HepG2 (cell line): Measurements from ENCODE around the gene GFRAL. TPM values are rescaled to one million over a fixed set of nuclear protein-coding genes. Genes with fewer than 3 reads are reported as not detected.

Source experiments
- polyA plus RNA-seq, 8 experiments: library from polyadenylated mRNA; depleted of rRNA in 3 of 8; stranded (reverse) in 7 of 8; unstranded in 1 of 8; fragments of >200 nt; fragmentation: Illumina TruSeq in 4 of 8; extraction: Trizol in 4 of 8; gene quantifications; 2 replicates each; pipeline versions ENCODE4 v1.2.1 to v1.2.3, GENCODE V29; 2011 to 2016; ENCODE audit warnings: low read depth in 4 of 8, missing spikeins in 1 of 8, mixed read lengths in 1 of 8; ENCODE audit not compliant: insufficient read depth in 1 of 8
- total RNA-seq, 5 experiments: library from RNA; depleted of rRNA; stranded (reverse); fragments of >200 nt; fragmentation: Illumina TruSeq; extraction: Trizol; gene quantifications; 2 replicates each; pipeline ENCODE4 v1.2.3, GENCODE V29; 2016; ENCODE audit warnings: low read depth in 1 of 5

Gene GFRAL
- total and polyA plus RNA-seq, 2 of the 13 experiments (the other 11 are each of a cell fraction or from before 2014, with no cell fraction given) = not detected

Other genes starting within 250 kb of the GFRAL start
- gene HCRTR2, start 153.0 kb upstream of the GFRAL start, total RNA-seq (2016; rRNA removed; fragmentation: Illumina TruSeq; extraction: Trizol) = not detected in 2 replicates
- gene HCRTR2, start 153.0 kb upstream of the GFRAL start, polyA plus RNA-seq (2011; rRNA removed) = not detected in 2 replicates